GM18505 (cell line): ENCODE data around the gene AP4M1.

Experiments
- ATAC-seq: cut with Tn5 transposase; IDR thresholded peaks from one replicate; pipeline ENCODE4 v1.9.1; 2021; ENCODE audit not compliant: unreplicated experiment
- POLR2A ChIP-seq: IDR thresholded peaks from 4 replicates; pipeline ENCODE4 v1.6.1; 2011; ENCODE audit warnings: borderline replicate concordance; ENCODE audit not compliant: insufficient read depth, insufficient read length; ENCODE audit errors: extremely low read depth

Gene AP4M1

GRCh38 chr7:100074841-100075240 is 26.6 kb upstream of the AP4M1 start:
- TF ChIP-seq POLR2A, result no peak
- ATAC-seq, result no peak

GRCh38 chr7:100075418-100075817 is 26.0 kb upstream of the AP4M1 start:
- no peak for TF ChIP-seq POLR2A
- no peak for ATAC-seq

GRCh38 chr7:100077205-100077604 is 24.2 kb upstream of the AP4M1 start:
- ATAC-seq, result no peak
- TF ChIP-seq POLR2A, result no peak

- TF ChIP-seq POLR2A, result no peak
- ATAC-seq, result no peak
Measured at GRCh38 chr7:100079024-100079560, 22.4 kb upstream of the AP4M1 start.

GRCh38 chr7:100080907-100081534 is 20.4 kb upstream of the AP4M1 start:
- ATAC-seq, result peak; percentile 6
- TF ChIP-seq POLR2A, result no peak

GRCh38 chr7:100081535-100082102 is 19.8 kb upstream of the AP4M1 start, which contains the start of gene ZNF3:
Gene ZNF3, minus strand, starts transcription at chr7:100081723. Its CDS starts 4,366 bp downstream, at chr7:100077357.
- peak; percentile 68 for ATAC-seq
- TF ChIP-seq POLR2A, result peak; percentile 83

GRCh38 chr7:100082978-100083377 is 18.5 kb upstream of the AP4M1 start:
- no peak for ATAC-seq
- no peak for TF ChIP-seq POLR2A

GRCh38 chr7:100085515-100085914 is 15.9 kb upstream of the AP4M1 start:
- no peak for ATAC-seq

GRCh38 chr7:100087055-100087750 is 14.2 kb upstream of the AP4M1 start:
- no peak for TF ChIP-seq POLR2A

More at GRCh38 chr7:100085515-100085914, 15.9 kb upstream of the AP4M1 start:
- TF ChIP-seq POLR2A, result no peak

GRCh38 chr7:100088095-100088620 is 13.3 kb upstream of the AP4M1 start:
- no peak for TF ChIP-seq POLR2A
- peak; percentile 22 for ATAC-seq

More at GRCh38 chr7:100087055-100087750, 14.2 kb upstream of the AP4M1 start:
- no peak for ATAC-seq

- TF ChIP-seq POLR2A, result peak; percentile 95
- ATAC-seq, result peak; percentile 60
Measured at GRCh38 chr7:100088621-100089457, 12.6 kb upstream of the AP4M1 start, which contains the start of gene COPS6. Gene COPS6, plus strand, starts transcription at chr7:100088969. Its CDS starts 22 bp downstream, at chr7:100088991.

- no peak for TF ChIP-seq POLR2A
- no peak for ATAC-seq
Measured at GRCh38 chr7:100089458-100090196, 11.8 kb upstream of the AP4M1 start.
